ENCODE measurements around the gene HPSE2. TPM values are rescaled to one million over a fixed set of nuclear protein-coding genes. Genes with fewer than 3 reads are reported as not detected.
"Not testable (repeated sequence)": the region's sequence is repeated elsewhere in the genome, so short reads cannot be mapped to it uniquely, and the experiment has no call there.

The HPSE2 gene
- total RNA-seq, 1 donor from 2014 or later: not detected

- H3K36me3 ChIP-seq: no peaks in the 10 kb centered on the region
- no peak for DNase-seq (ENCODE audit: low spot score in 2 of 2)
- H3K4me3 ChIP-seq: no peak overlapping the region
- no peak overlapping the region for H3K27ac ChIP-seq
- H3K4me1 ChIP-seq: no peaks in the 10 kb centered on the region
- no peak for TF ChIP-seq CTCF (IDR thresholded peaks at IDR 0.05)
- H3K9me3 ChIP-seq: no peaks in the 10 kb centered on the region
- no peaks in the 10 kb centered on the region for H3K27me3 ChIP-seq
- intact Hi-C loops (cut with DNase I): no loop called here
Observed at GRCh38 chr10:98567391-98568133, 668.1 kb downstream of the HPSE2 start.

GRCh38 chr10:98563811-98564210, 671.8 kb downstream of the HPSE2 start:
- Histone ChIP-seq H3K9me3 (no peaks in the 10 kb centered on the region), H3K27me3 (no peaks in the 10 kb centered on the region), H3K36me3 (no peaks in the 10 kb centered on the region), H3K27ac (no peak overlapping the region), H3K4me3 (no peak overlapping the region), H3K4me1 (no peaks in the 10 kb centered on the region)
- no peak for TF ChIP-seq CTCF (IDR thresholded peaks at IDR 0.05)
- intact Hi-C loops (cut with DNase I): no loop called here
- DNase-seq (ENCODE audit: low spot score in 2 of 2): no peak

- DNase-seq (ENCODE audit: low spot score in 2 of 2): no peak
- Histone ChIP-seq H3K4me1 (no peaks in the 10 kb centered on the region), H3K9me3 (no peaks in the 10 kb centered on the region), H3K36me3 (no peaks in the 10 kb centered on the region), H3K4me3 (no peak overlapping the region), H3K27me3 (no peaks in the 10 kb centered on the region), H3K27ac (no peak overlapping the region)
- TF ChIP-seq CTCF (IDR thresholded peaks at IDR 0.05): no peak
- intact Hi-C loops (cut with DNase I): no loop called here
Observed at GRCh38 chr10:98560565-98560964, 675.1 kb downstream of the HPSE2 start.

GRCh38 chr10:98556061-98556460, 679.6 kb downstream of the HPSE2 start:
- no peaks in the 10 kb centered on the region for H3K36me3 ChIP-seq
- no peaks in the 10 kb centered on the region for H3K4me1 ChIP-seq
- no peak for TF ChIP-seq CTCF (IDR thresholded peaks at IDR 0.05)
- H3K4me3 ChIP-seq: no peak overlapping the region
- H3K27me3 ChIP-seq: no peaks in the 10 kb centered on the region
- H3K9me3 ChIP-seq: no peaks in the 10 kb centered on the region
- DNase-seq (ENCODE audit: low spot score in 2 of 2): no peak
- intact Hi-C loops (cut with DNase I): no loop called here
- no peak overlapping the region for H3K27ac ChIP-seq

GRCh38 chr10:98555021-98555619, 680.5 kb downstream of the HPSE2 start:
- H3K36me3 ChIP-seq: no peaks in the 10 kb centered on the region
- intact Hi-C loops (cut with DNase I): no loop called here
- H3K27me3 ChIP-seq: no peaks in the 10 kb centered on the region
- no peak overlapping the region for H3K4me3 ChIP-seq
- no peak for DNase-seq (ENCODE audit: low spot score in 2 of 2)
- no peak overlapping the region for H3K27ac ChIP-seq
- H3K9me3 ChIP-seq: no peaks in the 10 kb centered on the region
- no peak for TF ChIP-seq CTCF (IDR thresholded peaks at IDR 0.05)
- H3K4me1 ChIP-seq: no peaks in the 10 kb centered on the region

- H3K9me3 ChIP-seq; H3K27ac ChIP-seq; H3K4me3 ChIP-seq; DNase-seq (ENCODE audit: low spot score in 2 of 2); H3K27me3 ChIP-seq; H3K4me1 ChIP-seq; intact Hi-C loops (cut with DNase I); H3K36me3 ChIP-seq: not testable (repeated sequence)
Observed at GRCh38 chr10:98541561-98541960, 694.1 kb downstream of the HPSE2 start.
